Fibroblast of peridontal ligament (primary cell): ENCODE data around the gene FAM81B.

ENCODE experiments used
- DNase-seq: peaks from one replicate; pipeline ENCODE4 v3.0.0-alpha.2; 2010; ENCODE audit errors: extremely low read depth

Gene FAM81B

DNA sequence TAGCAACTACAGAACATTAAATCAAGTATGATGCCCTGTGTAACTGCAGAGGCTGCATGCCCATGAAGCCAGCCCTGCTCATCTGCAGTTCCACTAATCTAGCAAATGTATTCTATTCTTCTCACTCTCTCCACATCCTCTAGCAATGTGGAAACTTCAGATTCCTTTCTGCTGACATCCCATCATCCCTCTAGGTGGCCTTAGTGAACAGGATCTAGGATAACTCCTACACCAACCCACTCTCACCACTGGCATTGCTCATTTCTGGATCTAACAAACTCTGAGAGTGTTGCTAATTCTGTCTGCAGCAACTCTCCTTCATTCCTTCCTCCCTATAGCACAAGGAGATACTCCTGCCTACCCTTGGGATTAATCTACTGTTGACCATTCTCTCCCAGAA, 80.8 kb downstream of the FAM81B start:
- DNase-seq, result peak; percentile 16

DNA sequence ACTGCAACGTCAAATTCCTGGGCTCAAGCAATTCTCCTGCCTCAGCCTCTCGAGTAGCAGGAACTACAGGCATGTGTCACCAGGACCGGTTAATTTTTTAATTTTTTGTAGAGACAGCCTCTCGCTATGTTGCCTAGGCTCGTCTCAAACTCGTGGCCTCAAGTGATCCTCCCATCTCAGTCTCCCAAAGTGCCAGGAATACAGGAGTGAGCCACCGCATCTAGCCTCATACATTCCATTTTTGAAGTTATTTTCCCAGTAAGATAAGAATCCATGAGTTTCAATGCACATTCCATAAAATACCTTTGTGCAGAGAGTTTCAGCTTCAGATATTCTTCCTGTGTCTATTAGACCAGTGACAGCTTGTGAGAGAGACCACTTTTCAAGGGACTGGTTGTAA, 93.3 kb downstream of the FAM81B start:
- DNase-seq, result no peak

DNA sequence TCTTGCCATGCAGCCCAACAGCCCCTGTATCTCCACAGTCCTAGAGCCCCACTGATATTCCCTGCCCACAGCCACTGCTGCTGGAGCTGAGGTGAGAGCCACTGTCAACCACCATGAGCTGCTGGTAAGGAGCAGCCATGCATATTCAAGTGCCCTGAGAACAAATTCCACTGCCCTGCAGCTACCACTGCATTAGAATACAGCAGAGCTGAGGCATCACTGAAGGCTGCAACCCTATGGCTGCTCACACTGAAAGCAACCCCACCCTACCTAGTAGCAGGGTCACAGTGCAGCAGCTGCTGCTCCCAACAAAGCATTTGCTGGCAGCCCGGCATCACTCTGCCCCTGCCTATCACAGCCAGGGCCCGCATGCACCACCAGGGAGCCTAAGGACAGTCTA, 95.0 kb downstream of the FAM81B start:
- no peak for DNase-seq

DNA sequence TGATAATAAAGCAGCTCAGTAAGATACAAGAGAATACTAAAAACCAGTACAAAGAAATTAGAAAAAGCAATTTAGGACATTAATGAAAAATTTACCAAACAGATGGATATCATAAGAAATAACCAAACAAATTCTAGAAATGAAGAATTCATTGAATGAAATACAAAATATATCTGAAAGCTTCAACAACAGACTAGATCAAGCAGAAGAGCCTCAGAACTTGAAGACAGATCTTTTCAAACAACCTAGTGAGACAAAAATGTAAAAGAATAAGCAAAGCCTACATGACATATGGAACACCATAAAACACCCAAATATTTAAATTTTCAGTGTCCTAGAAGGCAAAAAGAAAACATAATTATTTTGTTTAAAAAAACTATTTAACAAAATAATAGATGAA, 96.7 kb downstream of the FAM81B start:
- DNase-seq, result peak; percentile 3
